ENCODE results near the gene MAVS.

- TF ChIP-seq CTCF (IDR thresholded peaks at IDR 0.05) (no peak), SIN3A (IDR thresholded peaks at IDR 0.05; ENCODE audit: borderline replicate concordance, insufficient read depth, low read depth, low read length) (no peak), POLR2AphosphoS5 (IDR thresholded peaks at IDR 0.05; ENCODE audit: low read depth, low read length) (no peak), TCF7L2 (IDR thresholded peaks at IDR 0.05; ENCODE audit: low read depth, low read length) (no peak), REST (IDR thresholded peaks at IDR 0.05; ENCODE audit: insufficient read depth in 1 of 2, low read depth in 2 of 2, low read length in 1 of 2) (no peak)
These were observed 21.1 kb upstream of the MAVS start for GRCh38 chr20:3825526-3825925.

Measured in Panc1 (cell line).